ENCODE results near the gene MEF2A.

DNA sequence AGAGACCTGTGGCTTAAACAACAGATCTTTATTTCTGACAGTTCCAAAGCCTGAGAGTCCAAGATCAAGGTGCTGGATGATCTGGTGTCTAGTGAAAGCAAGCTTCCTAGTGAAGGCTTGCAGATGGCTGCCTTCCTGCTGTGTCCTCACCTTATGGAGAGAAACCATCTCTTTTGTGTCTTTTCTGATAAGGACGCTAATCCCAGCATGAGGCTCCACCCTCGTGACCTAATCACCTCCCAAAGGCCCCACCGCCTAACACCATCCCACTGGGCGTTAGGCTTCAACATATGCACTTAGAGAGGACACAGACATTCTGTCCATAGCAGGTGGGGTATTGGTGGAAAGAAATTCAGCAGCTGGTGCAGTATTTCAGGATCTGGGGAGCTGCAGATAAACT lies 187.3 kb downstream of the MEF2A start:
- TF ChIP-seq, protein P1, sequence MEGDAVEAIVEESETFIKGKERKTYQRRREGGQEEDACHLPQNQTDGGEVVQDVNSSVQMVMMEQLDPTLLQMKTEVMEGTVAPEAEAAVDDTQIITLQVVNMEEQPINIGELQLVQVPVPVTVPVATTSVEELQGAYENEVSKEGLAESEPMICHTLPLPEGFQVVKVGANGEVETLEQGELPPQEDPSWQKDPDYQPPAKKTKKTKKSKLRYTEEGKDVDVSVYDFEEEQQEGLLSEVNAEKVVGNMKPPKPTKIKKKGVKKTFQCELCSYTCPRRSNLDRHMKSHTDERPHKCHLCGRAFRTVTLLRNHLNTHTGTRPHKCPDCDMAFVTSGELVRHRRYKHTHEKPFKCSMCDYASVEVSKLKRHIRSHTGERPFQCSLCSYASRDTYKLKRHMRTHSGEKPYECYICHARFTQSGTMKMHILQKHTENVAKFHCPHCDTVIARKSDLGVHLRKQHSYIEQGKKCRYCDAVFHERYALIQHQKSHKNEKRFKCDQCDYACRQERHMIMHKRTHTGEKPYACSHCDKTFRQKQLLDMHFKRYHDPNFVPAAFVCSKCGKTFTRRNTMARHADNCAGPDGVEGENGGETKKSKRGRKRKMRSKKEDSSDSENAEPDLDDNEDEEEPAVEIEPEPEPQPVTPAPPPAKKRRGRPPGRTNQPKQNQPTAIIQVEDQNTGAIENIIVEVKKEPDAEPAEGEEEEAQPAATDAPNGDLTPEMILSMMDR (conservative IDR thresholded peaks at IDR 0.05): no peak
- no peak for TF ChIP-seq ZFX (IDR thresholded peaks at IDR 0.05)

Data from C4-2B (cell line).